ENCODE results near the gene GHRL.

The GHRL gene

DNA sequence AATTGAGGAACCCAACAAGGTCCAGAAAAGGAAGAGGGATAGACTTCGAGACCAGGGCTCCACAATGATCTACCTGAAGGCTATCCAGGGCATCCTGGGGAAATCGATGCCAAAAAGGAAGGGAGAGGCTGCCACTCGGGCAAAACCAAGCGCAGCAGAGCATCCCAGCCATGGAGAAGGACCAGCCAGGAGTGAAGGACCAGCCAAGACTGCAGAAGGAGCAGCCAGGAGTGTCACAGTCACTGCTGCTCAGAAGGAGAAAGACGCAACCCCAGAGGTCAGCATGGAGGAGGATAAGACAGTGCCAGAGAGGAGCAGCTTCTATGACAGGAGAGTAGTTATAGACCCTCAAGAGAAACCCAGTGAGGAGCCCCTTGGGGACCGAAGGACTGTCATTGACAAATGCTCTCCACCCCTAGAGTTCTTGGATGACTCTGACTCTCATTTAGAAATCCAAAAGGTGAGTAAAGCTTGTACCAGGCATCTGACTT is 32.5 kb downstream of the GHRL start:
- ChIA-PET POLR2A (no interaction called here), CTCF (interaction anchor here (1.0 to 1.1 kb wide), 2 partner anchors 10 to 12 kb away, joined by 3 to 4 read pairs; no protein-coding TSS in a partner anchor)
- TF ChIP-seq, protein P1, sequence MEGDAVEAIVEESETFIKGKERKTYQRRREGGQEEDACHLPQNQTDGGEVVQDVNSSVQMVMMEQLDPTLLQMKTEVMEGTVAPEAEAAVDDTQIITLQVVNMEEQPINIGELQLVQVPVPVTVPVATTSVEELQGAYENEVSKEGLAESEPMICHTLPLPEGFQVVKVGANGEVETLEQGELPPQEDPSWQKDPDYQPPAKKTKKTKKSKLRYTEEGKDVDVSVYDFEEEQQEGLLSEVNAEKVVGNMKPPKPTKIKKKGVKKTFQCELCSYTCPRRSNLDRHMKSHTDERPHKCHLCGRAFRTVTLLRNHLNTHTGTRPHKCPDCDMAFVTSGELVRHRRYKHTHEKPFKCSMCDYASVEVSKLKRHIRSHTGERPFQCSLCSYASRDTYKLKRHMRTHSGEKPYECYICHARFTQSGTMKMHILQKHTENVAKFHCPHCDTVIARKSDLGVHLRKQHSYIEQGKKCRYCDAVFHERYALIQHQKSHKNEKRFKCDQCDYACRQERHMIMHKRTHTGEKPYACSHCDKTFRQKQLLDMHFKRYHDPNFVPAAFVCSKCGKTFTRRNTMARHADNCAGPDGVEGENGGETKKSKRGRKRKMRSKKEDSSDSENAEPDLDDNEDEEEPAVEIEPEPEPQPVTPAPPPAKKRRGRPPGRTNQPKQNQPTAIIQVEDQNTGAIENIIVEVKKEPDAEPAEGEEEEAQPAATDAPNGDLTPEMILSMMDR (IDR thresholded peaks at IDR 0.05; ENCODE audit: control extremely low read depth, extremely low read depth, low read depth, missing control alignments) = no peak
- DNase-seq (ENCODE audit: extremely low spot score) = no peak

DNA sequence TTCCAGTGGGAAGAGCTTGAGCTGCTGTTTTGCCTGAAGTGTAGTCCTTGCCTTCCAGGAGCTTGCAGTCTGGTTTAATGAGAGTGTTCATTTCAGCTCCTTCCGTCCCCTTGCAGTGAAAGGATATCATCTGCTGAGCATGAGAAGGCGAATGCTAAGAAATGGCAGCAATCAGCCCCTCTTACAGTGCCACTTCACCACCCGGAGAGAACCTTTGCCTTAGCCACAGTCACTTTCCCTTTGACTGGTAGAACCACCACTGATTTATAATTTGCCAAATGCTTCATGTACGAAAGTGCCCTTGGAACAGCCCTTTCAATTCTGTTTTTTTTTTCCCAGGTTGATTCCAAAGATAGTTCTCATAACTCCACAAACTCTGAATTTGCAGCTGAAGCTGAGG is 32.9 kb downstream of the GHRL start:
- TF ChIP-seq, protein P1 (IDR thresholded peaks at IDR 0.05; ENCODE audit: control extremely low read depth, extremely low read depth, low read depth, missing control alignments) = no peak
- POLR2A ChIA-PET = no interaction called here
- CTCF ChIA-PET = interaction anchor here (1.0 to 1.1 kb wide), 2 partner anchors 11 to 12 kb away, joined by 3 to 4 read pairs; no protein-coding TSS in a partner anchor
- no peak for DNase-seq (ENCODE audit: extremely low spot score)

DNA sequence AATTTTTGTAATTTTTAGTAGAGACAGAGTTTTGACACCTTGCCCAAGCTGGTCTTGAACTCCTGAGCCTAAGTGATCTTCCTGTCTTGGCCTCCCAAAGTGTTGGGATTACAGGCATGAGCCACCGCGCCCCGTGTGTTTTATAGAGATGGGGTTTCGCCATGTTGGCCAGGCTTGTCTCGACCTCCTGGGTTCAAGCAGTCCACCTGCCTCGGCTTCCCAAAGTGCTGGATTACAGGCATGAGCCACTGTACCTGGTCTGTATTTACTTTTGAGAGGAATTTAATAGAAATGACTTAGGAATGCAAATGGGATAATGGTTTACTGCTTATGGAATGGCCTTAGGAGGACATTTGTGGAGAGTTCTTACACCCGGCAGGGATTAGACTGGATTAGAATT is 33.7 kb downstream of the GHRL start:
- CTCF ChIA-PET = interaction anchor here (1.0 to 1.1 kb wide), 2 partner anchors 12 to 13 kb away, joined by 3 to 4 read pairs; no protein-coding TSS in a partner anchor
- POLR2A ChIA-PET = no interaction called here
- DNase-seq (ENCODE audit: extremely low spot score) = no peak
- TF ChIP-seq, protein P1 (IDR thresholded peaks at IDR 0.05; ENCODE audit: control extremely low read depth, extremely low read depth, low read depth, missing control alignments) = no peak

DNA sequence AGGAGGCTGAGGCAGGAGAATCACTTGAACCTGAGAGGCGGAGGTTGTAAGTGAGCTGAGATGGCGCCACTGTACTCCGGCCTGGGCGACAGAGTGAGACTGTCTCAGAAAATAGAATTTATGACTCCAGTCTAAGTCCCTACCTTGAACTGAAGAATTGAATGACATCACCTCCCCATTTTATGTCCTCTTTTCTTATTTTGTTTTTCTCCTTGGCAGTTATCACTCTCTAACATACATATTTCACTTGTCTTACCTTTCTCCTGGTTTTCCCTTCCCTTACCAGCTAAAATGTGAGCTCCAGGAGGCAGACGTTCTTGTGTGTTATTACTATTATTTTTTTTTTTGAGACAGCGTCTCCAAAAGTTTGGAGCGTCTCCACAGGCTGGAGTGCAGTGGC is 36.9 kb downstream of the GHRL start:
- CTCF ChIA-PET = interaction anchor here (1.1 kb wide), 1 partner anchor 9 kb away, joined by 3 read pairs; no protein-coding TSS in a partner anchor
- DNase-seq (ENCODE audit: extremely low spot score) = no peak
- TF ChIP-seq, protein P1 (IDR thresholded peaks at IDR 0.05; ENCODE audit: control extremely low read depth, extremely low read depth, low read depth, missing control alignments) = no peak
- POLR2A ChIA-PET = interaction anchor here (0.6 kb wide), 1 partner anchor 876 kb away, joined by 3 read pairs; no protein-coding TSS in a partner anchor

DNA sequence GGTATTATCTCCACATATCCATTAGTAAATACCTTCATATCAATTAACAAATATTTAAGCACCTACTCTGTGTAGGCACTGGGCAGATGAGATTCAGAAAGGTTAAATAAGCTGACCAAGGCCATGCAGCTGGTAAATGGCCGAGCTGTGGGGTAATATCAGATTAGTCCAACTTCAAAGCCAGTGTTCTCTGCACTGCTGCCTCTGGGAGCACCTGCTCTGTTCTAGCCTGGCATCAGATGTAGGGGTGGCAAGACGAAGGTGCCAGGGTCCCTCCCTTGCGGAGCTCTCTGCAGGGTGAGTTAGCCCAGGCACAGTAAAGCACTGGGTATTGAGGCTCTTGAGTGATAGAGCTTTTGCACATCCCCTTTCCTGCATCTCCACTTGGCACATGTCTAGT is 39.0 kb downstream of the GHRL start:
- POLR2A ChIA-PET = no interaction called here
- CTCF ChIA-PET = interaction anchor here (0.6 to 2.4 kb wide), 3 partner anchors 10 to 450 kb away, joined by 3 to 11 read pairs (median 3); no protein-coding TSS in a partner anchor
- no peak for DNase-seq (ENCODE audit: extremely low spot score)

DNA sequence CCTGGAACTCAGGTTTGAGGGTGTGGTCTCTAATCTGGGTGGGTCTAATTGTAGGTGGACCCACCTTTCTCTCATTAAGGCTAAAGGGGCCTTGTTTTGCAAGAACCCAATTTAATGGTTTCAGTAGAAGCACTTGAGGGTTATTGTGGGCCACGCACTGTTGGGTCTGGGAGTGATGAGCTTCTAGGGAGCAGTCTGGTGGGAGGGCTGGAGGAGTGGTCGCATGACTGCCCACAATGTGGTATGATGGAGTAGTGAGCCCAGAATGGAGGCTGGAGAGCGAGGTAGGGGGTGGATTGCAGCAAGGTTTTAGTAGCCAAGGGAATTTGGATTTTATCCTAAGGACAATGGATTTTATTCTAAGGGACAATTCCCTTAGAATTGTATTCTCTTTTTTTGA is 41.7 kb downstream of the GHRL start:
- DNase-seq (ENCODE audit: extremely low spot score) = no peak
- ChIA-PET CTCF (no interaction called here), POLR2A (no interaction called here)
- TF ChIP-seq, protein P1 (IDR thresholded peaks at IDR 0.05; ENCODE audit: control extremely low read depth, extremely low read depth, low read depth, missing control alignments) = no peak

More for the DNA sequence above, 39.0 kb downstream of the GHRL start:
- TF ChIP-seq, protein P1 (IDR thresholded peaks at IDR 0.05; ENCODE audit: control extremely low read depth, extremely low read depth, low read depth, missing control alignments) = no peak

All from GM10248 (cell line).